EH (cell line): ENCODE data around the gene FAM163B.
"Not testable (repeated sequence)": the region's sequence is repeated elsewhere in the genome, so short reads cannot be mapped to it uniquely, and the experiment has no call there.

Experiments used
- DNase-seq: peaks from one replicate; pipeline ENCODE4 v3.0.0-alpha.2; 2015; ENCODE audit warnings: low read depth

Gene FAM163B

GRCh38 chr9:133569121-133569785, 39.9 kb downstream of the FAM163B start:
- DNase-seq = no peak

GRCh38 chr9:133568186-133568585, 41.0 kb downstream of the FAM163B start:
- DNase-seq = no peak

DNA sequence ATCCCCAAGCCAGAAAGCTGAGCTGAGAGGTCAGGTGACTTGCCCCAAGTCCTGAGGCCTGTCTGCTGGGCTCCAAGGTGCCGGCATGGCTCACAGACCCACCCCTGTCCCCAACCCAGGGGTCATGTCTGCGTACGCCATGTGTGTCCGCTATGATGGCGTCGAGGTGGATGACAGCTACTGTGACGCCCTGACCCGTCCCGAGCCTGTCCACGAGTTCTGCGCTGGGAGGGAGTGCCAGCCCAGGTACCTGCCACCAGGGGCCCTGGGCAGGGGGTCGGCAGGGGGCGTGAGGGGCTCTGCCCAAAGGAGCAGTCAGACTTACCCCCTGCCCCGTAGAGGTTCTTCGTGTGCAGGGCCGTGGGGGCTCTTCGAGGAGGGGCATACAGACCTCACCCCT, 42.4 kb downstream of the FAM163B start:
- no peak for DNase-seq

- DNase-seq = no peak
Measured at GRCh38 chr9:133566382-133566781, 42.8 kb downstream of the FAM163B start.

DNA sequence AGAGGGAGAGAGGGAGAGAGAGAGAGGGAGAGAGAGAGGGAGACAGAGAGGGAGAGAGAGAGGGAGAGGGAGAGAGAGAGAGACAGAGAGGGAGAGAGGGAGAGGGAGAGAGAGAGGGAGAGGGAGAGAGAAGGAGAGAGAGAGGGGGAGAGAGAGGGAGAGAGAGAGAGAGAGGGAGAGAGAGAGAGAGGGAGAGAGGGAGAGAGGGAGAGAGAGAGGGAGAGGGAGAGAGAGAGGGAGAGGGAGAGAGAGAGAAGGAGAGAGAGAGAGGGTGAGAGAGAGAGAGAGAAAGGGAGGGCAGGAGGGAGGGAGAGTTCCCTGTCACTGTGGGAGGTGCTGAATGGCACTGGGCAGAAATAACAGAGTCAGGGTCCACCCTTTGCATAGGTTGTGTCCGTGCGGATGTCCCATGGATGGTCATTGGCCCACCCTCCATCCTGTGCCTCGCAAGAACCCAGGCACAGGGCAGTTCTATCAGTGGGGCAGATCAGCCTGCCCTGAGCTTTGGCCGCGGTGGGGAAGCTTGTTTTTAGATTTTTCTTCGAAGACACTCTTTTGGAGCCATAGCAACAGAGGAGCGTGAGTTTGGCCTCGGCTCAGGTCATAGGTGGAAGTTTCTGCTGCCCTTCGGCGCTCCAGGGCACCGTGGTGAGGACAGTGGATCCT, 44.6 kb downstream of the FAM163B start:
- DNase-seq = no peak

DNA sequence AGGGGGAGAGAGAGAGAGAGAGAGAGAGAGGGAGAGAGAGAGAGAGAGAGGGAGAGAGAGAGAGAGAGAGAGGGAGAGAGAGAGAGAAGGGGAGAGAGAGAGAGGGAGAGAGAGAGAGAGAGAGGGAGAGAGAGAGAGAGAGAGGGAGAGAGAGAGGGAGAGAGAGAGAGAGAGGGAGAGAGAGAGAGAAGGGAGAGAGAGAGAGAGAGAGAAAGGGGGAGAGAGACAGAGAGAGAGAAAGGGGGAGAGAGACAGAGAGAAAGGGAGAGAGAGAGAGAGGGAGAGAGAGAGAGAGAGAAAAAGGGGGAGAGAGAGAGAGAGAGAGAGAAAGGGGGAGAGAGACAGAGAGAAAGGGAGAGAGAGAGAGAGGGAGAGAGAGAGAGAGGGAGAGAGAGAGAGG, 45.4 kb downstream of the FAM163B start:
- not testable (repeated sequence) for DNase-seq

DNA sequence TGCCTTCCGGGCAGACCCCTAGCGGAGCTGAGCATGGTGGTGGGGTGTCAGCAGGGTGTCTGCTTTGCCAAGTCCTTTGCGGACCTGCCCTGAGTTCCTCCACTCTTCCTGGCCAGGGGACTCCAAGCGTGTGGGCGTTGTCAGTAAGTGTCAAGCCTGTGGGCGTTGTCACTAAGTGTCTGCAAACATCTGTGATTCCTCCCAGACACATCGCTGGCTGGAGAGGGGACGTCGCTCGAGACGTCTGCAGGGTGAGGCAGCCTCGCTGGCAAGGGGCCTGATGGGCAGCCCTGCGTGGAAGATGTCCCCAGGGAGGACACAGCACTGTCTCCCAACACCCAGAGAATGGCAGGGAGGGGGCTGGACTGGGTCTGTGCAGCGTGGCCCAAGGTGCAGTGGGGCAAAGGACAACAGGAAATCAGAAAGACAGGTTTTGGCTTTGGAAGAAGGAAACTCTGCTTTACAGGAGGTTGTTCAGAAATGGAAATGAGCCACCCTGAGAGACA, 45.8 kb downstream of the FAM163B start:
- peak; percentile 15 for DNase-seq

DNA sequence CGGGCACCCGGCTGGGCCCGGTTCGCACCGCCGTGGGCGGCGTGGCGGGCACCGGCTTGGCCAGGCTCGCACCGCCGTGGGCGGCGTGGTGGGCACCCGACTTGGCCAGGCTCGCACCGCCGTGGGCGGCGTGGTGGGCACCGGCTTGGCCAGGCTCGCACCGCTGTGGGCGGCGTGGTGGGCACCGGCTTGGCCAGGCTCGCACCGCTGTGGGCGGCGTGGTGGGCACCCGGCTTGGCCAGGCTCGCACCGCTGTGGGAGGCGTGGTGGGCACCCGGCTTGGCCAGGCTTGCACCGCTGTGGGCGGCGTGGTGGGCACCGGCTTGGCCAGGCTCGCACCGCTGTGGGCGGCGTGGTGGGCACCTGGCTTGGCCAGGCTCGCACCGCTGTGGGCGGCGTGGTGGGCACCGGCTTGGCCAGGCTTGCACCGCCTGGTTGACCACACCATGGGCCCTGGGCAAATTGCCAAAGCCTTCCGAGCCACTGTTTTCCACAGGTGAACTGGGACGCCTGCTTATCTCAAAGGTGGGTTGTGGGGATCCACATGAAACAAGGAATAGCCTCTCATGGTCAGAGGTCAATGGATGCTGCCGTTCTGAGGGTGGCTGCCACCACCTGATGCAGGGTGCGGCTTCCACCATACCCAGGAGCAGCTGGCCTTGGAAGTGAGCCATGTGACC, 46.4 kb downstream of the FAM163B start:
- no peak for DNase-seq

DNA sequence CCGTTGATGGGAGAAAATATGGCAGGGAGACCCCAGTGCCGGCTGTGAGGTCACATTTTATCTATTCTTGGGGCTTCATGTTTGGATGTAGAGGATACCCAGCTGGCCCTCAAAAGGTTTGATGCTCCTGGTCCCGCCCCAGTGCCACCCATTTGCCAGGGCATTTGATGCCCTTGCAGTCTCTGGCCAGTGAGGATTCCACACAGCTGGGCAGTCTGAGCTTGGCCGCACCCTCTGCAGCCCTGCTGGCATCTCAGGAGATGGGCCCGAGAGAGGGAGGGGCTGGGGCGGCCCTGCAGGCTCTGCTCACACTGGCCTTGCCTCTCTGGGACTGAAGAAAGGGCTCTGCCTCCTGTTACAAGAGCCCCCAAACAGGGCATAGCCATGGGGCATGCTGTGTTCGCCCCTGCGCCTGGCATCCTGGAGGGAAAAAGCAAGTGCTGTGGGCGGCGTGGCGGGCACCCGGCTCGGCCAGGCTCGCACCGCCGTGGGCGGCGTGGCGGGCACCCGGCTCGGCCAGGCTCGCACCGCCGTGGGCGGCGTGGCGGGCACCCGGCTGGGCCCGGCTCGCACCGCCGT, 47.1 kb downstream of the FAM163B start:
- DNase-seq = no peak

DNA sequence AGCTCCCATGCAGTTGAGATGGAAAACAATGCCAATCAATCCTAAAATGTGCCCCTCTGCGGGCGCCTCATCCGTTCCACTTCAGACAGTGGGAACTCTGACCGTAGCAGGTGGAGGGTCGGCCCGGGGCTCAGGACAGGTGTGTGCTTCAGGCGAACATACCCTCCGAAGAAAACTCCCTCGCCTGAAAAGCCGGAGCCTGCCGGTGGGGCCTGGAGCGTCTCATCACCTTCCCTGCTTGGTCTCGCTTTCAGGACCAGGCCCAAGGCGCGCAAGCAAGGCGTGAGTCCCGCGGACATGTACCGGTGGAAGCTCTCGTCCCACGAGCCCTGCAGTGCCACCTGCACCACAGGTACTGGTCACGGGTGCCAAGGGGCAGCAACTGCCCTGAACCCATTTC, 48.2 kb downstream of the FAM163B start:
- no peak for DNase-seq

DNA sequence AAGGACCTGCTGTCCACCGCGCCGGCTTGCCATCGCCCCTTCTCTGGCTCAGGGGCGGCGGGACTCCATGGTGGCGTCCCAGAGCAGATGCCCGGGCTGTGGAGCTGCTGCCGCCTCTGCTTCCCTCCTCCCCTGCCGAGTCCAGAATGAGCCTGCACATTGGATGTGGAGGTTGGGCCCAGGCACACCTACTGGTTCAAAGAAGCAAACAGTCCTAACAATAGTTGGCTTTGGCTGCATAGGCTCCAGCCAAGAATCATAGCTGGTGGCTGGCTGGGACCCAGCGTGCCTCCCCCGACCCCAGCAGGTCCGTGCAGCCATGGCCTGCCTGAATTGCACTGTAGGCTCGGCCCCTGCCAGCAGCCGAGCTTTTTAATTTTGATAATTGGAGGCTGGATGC, 48.9 kb downstream of the FAM163B start:
- DNase-seq = no peak

DNA sequence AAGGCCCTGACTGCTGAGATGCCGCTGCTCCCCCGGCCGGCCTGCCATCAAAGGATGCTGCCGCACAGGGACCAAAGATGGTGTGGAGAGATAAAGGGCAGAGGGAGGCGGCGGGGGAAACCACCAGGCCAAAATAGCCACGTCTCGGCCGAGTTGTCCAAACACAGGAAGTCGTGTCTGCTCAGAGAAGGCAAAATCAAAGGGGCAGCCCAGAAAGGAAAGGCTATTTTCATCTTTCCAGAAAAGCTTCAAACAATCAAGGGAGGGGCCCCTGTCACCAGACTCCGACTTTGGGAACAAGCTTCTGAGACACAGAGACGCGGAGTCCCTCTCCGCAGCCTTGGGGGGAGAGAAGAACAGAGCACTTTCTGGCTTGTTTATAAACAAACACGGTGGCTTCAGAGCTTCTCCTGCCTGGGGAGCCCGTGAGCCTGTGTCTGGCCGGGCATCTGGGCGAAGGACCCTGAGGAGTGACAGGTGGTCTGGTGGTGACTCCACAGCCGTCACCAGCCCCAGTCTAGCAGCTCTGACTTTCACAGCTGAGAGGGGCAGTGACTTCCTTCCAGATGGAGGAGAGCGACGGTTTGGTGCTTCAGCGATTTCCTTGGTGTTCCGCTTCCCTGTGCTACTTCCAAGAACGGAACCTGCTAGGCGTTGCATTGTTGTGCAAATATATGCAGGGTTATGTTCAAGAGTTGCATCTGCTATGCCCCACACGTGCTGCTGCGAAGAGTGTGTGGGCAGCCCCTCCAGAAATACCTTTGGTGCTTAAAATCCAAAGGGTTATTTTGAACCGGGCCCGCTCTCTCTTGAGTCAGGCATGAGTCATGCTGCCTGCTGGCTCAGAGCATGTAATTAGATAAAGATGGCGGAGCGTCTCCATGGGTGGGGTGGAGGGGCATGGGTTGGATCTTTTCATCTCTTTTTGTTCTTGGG, 50.7 kb downstream of the FAM163B start:
- peak; percentile 86 for DNase-seq

- DNase-seq = no peak
Measured at GRCh38 chr9:133557581-133557980, 51.6 kb downstream of the FAM163B start.

- no peak for DNase-seq
Measured at GRCh38 chr9:133556354-133556753, 52.8 kb downstream of the FAM163B start.

GRCh38 chr9:133554729-133555128, 54.5 kb downstream of the FAM163B start:
- no peak for DNase-seq

DNA sequence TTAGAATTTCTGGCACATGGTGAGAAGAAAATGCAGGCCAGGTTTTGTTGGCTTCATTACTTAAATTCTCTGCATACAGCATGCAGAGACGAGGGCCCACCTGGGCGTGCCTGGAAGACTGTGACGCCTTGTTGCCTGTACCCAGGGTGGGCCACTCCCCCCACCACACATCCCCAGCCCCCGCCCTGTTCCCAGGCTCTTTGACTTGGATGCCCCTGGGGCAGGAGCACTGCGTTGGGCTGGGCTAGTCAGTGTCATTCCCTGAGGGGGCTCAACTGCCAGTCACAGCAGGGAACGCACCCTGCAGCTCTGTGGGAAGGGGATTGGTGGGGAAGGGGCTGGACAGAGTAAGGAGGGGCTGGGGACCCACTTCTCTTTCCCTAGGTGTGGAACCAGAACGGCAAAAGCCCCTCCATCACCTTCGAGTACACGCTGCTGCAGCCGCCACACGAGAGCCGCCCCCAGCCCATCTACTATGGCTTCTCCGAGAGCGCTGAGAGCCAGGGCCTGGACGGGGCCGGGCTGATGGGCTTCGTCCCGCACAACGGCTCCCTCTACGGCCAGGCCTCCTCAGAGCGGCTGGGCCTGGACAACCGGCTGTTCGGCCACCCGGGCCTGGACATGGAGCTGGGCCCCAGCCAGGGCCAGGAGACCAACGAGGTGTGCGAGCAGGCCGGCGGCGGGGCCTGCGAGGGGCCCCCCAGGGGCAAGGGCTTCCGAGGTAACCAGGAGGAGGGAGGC, 55.0 kb downstream of the FAM163B start:
- DNase-seq = no peak

DNA sequence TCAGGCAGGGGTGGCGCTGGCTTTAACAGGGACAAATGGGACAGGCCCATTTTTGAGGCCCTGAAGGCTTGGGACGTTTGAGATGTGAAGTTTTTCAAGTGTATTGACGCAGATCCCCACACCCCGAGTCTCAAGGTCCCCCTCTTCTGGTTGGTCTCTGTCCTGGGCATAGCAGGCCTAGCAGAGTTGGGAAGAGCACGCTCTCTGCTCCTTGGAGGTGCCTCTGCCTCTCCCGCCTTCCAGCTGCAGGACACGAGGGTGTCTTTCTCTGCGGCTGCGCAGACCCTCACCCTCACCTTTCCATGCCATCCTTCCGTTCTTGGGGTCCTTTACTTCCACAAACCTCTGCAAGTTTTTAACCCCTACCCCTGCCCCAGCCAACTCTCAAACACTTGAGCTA, 56.1 kb downstream of the FAM163B start:
- DNase-seq = no peak

DNA sequence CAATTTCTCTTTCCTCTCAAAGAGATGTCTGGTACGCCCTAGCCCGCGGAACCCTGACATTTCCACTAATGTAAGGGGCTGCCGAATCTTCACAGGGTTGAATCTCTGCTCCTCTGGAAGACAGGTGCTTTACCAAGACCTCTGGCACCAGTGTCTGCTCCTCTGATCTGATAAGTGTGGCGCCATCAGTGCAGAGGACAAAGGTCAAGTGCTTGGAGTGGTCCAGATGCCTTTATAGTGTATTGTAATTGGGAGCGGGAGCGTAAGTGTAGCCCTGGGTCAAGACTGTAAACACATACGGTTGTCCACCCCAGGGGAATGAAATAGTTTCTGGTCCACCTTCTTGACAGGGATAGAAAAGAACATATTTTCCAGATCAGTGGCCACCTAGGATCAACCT, 57.0 kb downstream of the FAM163B start:
- no peak for DNase-seq

- DNase-seq = no peak
Measured at GRCh38 chr9:133551446-133551845, 57.7 kb downstream of the FAM163B start.

DNA sequence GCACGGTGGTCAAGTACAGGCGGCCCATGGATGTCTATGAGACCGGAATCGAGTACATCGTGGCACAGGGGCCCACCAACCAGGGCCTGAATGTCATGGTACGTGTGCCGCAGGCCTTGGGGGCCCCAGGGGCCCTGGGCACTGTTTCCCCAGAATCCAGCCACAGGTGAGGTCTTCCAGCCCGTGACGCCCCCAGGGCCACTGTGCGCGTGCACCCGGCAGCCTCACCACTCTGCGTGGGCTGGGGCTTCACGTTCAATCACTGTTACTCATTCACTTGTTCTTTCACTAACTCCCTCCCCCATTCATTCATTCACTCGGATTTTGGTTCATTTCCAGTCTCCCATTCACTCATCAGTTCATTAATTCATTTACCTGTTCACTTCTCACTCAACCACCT, 62.1 kb downstream of the FAM163B start:
- no peak for DNase-seq

DNA sequence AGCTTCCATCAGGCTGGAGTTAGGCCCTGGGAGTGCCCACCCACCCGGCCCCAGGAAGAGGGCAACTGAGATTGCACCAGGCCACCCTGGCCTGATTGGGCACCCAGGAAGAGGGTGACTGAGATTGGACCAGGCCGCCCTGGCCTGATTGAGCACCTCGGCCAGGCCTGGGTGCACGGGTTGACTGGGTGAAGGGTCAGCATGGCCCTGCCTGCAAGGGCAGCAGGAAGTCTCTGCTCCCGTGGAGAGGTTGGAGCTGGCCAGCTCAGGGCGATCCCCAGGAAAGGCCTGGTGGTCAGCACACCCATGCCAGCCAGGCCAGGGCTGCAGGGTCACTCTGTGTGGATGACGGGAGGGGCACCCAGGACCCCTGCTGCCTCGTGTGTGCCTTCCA, 62.9 kb downstream of the FAM163B start:
- DNase-seq = no peak
